Dendritic cell treated with granulocyte-macrophage colony-stimulating factor and Interleukin-4, amounts not matched to agents 40 ng/mL and 50 ng/mL, for 4 days (primary cell): ENCODE data around the gene DPM3.
"Not testable (repeated sequence)": the region's sequence is repeated elsewhere in the genome, so short reads cannot be mapped to it uniquely, and the experiment has no call there.

Experiments used
- H3K27ac Mint-ChIP-seq: one replicate; pipeline ENCODE4 v1.8.0; 2022; ENCODE audit warnings: mild to moderate bottlenecking, mixed read lengths
- H3K27me3 Mint-ChIP-seq: one replicate; pipeline ENCODE4 v1.8.0; 2022; ENCODE audit warnings: mild to moderate bottlenecking, mixed read lengths
- H3K36me3 Mint-ChIP-seq: one replicate; pipeline ENCODE4 v1.8.0; 2022; ENCODE audit warnings: low read depth, mixed read lengths
- H3K4me1 Mint-ChIP-seq: one replicate; pipeline ENCODE4 v1.8.0; 2022; ENCODE audit warnings: low read depth, mixed read lengths
- H3K4me3 Mint-ChIP-seq: one replicate; pipeline ENCODE4 v1.8.0; 2022; ENCODE audit warnings: mild to moderate bottlenecking, moderate library complexity, mixed read lengths
- H3K9me3 Mint-ChIP-seq: one replicate; pipeline ENCODE4 v1.8.0; 2022; ENCODE audit warnings: mixed read lengths
- intact Hi-C: fragments of 100-400 bp; cut with micrococcal nuclease; formaldehyde crosslinking; loops from one replicate; pipeline ENCODE4 v1.15.0; 2022

DPM3 gene, protein sequence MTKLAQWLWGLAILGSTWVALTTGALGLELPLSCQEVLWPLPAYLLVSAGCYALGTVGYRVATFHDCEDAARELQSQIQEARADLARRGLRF

DNA sequence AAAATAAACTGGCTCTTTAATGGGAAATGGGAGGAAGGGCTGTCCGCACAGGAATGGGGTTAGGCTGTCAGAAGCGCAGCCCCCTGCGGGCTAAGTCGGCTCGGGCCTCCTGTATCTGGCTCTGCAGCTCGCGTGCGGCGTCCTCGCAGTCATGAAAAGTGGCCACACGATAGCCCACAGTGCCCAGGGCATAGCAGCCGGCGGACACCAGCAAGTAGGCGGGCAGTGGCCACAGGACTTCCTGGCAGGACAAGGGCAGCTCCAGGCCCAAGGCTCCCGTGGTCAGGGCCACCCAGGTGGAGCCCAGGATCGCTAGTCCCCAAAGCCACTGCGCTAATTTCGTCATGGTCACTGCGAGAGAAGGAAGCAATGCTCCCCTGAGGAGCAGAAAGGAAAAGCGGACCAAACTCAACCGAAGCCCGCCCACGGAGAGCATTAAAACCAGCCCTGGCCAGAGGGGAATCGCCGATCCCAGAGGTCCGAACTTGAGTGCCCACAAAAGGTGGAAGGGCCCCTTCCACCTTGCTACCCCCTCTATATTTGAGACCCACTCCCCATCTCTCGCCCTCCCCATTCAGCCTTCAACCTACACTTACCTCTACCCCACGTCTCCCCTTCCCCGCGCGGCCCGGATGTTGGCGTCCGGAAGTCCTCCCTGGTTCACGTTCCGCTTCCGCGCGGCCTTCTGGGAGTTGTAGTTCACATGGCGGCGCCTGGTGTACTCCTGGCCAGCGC, at the start of gene DPM3:
Gene DPM3 (minus strand): TSS at position 637 of the 735 bp plus-strand sequence. CDS start 291 bp downstream, at position 346.
- H3K36me3 Mint-ChIP-seq, result peaks cover 45% of the 10 kb centered on the region
- peaks cover 36% of the 10 kb centered on the region for H3K4me1 Mint-ChIP-seq
- H3K27me3 Mint-ChIP-seq, result no peaks in the 10 kb centered on the region

DNA sequence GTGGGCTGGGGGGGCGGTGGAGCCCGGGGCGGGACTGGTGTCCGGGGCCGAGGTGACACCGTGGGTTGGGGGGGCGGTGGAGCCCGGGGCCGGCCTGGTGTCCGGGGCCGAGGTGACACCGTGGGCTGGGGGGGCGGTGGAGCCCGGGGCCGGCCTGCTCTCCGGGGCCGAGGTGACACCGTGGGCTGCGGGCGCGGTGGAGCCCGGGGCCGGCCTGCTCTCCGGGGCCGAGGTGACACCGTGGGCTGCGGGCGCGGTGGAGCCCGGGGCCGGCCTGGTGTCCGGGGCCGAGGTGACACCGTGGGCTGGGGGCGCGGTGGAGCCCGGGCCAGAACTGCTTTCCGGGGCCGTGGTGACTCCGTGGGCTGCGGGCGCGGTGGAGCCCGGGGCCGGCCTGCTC, 49.6 kb upstream of the DPM3 start:
- H3K9me3 Mint-ChIP-seq, intact Hi-C loops, H3K27ac Mint-ChIP-seq, H3K4me3 Mint-ChIP-seq, H3K36me3 Mint-ChIP-seq: not testable (repeated sequence)
- H3K4me1 Mint-ChIP-seq, result peaks cover 63% of the 10 kb centered on the region
- peaks cover 23% of the 10 kb centered on the region for H3K27me3 Mint-ChIP-seq

More for the DNA sequence above, at the start of gene DPM3:
- Mint-ChIP-seq H3K4me3 (peak within 1 kb of the TSS; percentile 85), H3K27ac (peak within 1 kb of the TSS; percentile 96), H3K9me3 (peaks cover 17% of the 10 kb centered on the region)
- intact Hi-C loops, result loop anchor here (5.0 kb wide), 1 partner anchor 38 kb away; no protein-coding TSS in a partner anchor

GRCh38 chr1:155188268-155188667, 47.9 kb upstream of the DPM3 start:
- Mint-ChIP-seq H3K36me3 (no peaks in the 10 kb centered on the region), H3K4me1 (peaks cover 62% of the 10 kb centered on the region), H3K27ac (peak overlapping the region; percentile 54), H3K4me3 (no peak overlapping the region), H3K27me3 (peaks cover 20% of the 10 kb centered on the region), H3K9me3 (no peaks in the 10 kb centered on the region)
- intact Hi-C loops, result no loop called here

GRCh38 chr1:155187456-155187891, 47.1 kb upstream of the DPM3 start:
- Mint-ChIP-seq H3K27ac (peak overlapping the region; percentile 83), H3K4me3 (no peak overlapping the region)

GRCh38 chr1:155186794-155187455, 46.6 kb upstream of the DPM3 start:
- Mint-ChIP-seq H3K27me3 (peaks cover 23% of the 10 kb centered on the region), H3K27ac (peak overlapping the region; percentile 83), H3K9me3 (no peaks in the 10 kb centered on the region), H3K36me3 (no peaks in the 10 kb centered on the region), H3K4me1 (peaks cover 57% of the 10 kb centered on the region), H3K4me3 (no peak overlapping the region)
- intact Hi-C loops, result no loop called here

More at GRCh38 chr1:155187456-155187891, 47.1 kb upstream of the DPM3 start:
- H3K27me3 Mint-ChIP-seq, result peaks cover 22% of the 10 kb centered on the region
- H3K36me3 Mint-ChIP-seq, result no peaks in the 10 kb centered on the region
- intact Hi-C loops, result no loop called here
- peaks cover 57% of the 10 kb centered on the region for H3K4me1 Mint-ChIP-seq
- no peaks in the 10 kb centered on the region for H3K9me3 Mint-ChIP-seq

GRCh38 chr1:155186067-155186793, 45.9 kb upstream of the DPM3 start:
- H3K9me3 Mint-ChIP-seq, result no peaks in the 10 kb centered on the region
- H3K36me3 Mint-ChIP-seq, result no peaks in the 10 kb centered on the region
- intact Hi-C loops, result no loop called here
- H3K4me3 Mint-ChIP-seq, result no peak overlapping the region
- peaks cover 27% of the 10 kb centered on the region for H3K27me3 Mint-ChIP-seq
- peaks cover 63% of the 10 kb centered on the region for H3K4me1 Mint-ChIP-seq
- peak overlapping the region; percentile 83 for H3K27ac Mint-ChIP-seq

DNA sequence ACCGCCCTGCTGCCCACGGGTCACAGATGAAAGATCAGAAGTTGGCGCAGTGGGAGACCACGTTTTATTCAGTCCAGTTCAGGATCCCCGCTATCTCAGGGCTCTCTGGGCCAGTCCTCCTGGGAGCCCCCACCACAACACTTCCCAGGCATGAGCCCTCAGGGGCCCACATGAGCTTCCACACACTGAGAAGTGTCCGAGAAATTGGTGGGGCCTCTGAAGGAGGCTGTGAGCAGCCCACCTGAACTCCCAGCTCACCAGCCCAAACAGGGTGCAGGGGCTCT, 45.4 kb upstream of the DPM3 start:
- Mint-ChIP-seq H3K4me3 (peak overlapping the region; percentile 28), H3K27ac (peak overlapping the region; percentile 83), H3K9me3 (no peaks in the 10 kb centered on the region), H3K36me3 (no peaks in the 10 kb centered on the region), H3K4me1 (peaks cover 65% of the 10 kb centered on the region), H3K27me3 (peaks cover 27% of the 10 kb centered on the region)
- intact Hi-C loops, result no loop called here

- Mint-ChIP-seq H3K4me1 (peaks cover 65% of the 10 kb centered on the region), H3K4me3 (peak overlapping the region; percentile 28), H3K27me3 (peaks cover 27% of the 10 kb centered on the region), H3K27ac (peak overlapping the region; percentile 83), H3K36me3 (no peaks in the 10 kb centered on the region), H3K9me3 (no peaks in the 10 kb centered on the region)
- intact Hi-C loops, result no loop called here
Observed at GRCh38 chr1:155184835-155185782, 44.8 kb upstream of the DPM3 start.

GRCh38 chr1:155184351-155184811, 44.0 kb upstream of the DPM3 start:
- intact Hi-C loops, result no loop called here
- Mint-ChIP-seq H3K36me3 (no peaks in the 10 kb centered on the region), H3K4me1 (peaks cover 69% of the 10 kb centered on the region), H3K27me3 (peaks cover 27% of the 10 kb centered on the region), H3K27ac (peak overlapping the region; percentile 83), H3K9me3 (no peaks in the 10 kb centered on the region), H3K4me3 (no peak overlapping the region)

DNA sequence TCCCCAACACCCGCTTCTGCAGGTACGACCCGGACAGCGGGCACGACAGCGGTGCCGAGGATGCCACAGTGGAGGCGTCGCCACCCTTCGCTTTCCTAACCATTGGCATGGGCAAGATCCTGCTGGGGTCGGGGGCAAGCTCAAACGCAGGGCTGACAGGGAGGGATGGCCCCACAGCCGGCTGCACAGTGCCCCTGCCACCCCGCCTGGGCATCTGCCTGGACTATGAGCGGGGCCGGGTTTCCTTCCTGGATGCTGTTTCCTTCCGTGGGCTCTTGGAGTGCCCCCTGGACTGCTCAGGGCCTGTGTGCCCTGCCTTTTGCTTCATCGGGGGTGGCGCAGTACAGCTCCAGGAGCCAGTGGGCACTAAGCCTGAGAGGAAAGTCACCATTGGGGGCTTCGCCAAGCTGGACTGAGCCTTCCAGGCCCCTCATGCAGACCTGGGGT, 43.5 kb upstream of the DPM3 start:
- Mint-ChIP-seq H3K9me3 (no peaks in the 10 kb centered on the region), H3K36me3 (no peaks in the 10 kb centered on the region), H3K27ac (peak overlapping the region; percentile 83), H3K4me3 (no peak overlapping the region), H3K27me3 (peaks cover 27% of the 10 kb centered on the region), H3K4me1 (peaks cover 75% of the 10 kb centered on the region)
- intact Hi-C loops, result no loop called here

DNA sequence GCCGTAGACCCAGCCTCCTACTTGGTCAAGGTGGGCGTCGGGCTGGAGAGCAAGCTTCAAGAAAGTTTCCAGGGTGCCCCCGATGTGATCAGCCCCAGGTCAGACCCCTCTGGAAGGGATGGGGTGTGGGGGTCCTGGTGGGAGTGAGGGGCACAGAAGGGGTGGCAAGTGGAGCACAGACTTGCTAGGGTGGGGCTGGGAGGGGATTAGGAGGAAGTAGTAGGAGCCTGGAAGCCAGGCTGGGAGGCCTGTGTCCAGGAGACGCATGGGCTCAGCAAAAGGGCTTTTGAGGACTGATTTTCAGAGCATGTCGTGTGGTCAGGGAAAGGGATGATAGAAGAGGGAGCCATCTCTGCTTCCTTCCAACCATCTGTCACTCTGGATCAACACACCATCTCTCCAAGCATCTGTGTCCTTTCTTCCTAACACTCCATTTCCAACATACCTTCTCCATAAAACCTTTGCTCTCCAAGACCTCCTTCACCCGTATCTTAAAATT, 41.8 kb upstream of the DPM3 start:
- H3K36me3 Mint-ChIP-seq, result no peaks in the 10 kb centered on the region
- no peaks in the 10 kb centered on the region for H3K9me3 Mint-ChIP-seq
- peak overlapping the region; percentile 14 for H3K27ac Mint-ChIP-seq
- H3K27me3 Mint-ChIP-seq, result peaks cover 17% of the 10 kb centered on the region
- intact Hi-C loops, result no loop called here
- peaks cover 81% of the 10 kb centered on the region for H3K4me1 Mint-ChIP-seq
- no peak overlapping the region for H3K4me3 Mint-ChIP-seq

GRCh38 chr1:155181371-155182051, 41.2 kb upstream of the DPM3 start:
- H3K36me3 Mint-ChIP-seq, result no peaks in the 10 kb centered on the region
- no peak overlapping the region for H3K27ac Mint-ChIP-seq
- no peaks in the 10 kb centered on the region for H3K9me3 Mint-ChIP-seq
- intact Hi-C loops, result no loop called here
- H3K4me3 Mint-ChIP-seq, result no peak overlapping the region
- H3K27me3 Mint-ChIP-seq, result peaks cover 14% of the 10 kb centered on the region
- H3K4me1 Mint-ChIP-seq, result peaks cover 81% of the 10 kb centered on the region
